HG03565 (cell line): Measurements from ENCODE around the gene ITPRID2.
"Not testable (repeated sequence)": the region's sequence is repeated elsewhere in the genome, so short reads cannot be mapped to it uniquely, and the experiment has no call there.

Source experiments
- ATAC-seq: cut with Tn5 transposase; IDR thresholded peaks from one replicate; pipeline ENCODE4 v1.9.1; 2021; ENCODE audit warnings: mild to moderate bottlenecking, moderate library complexity; ENCODE audit not compliant: unreplicated experiment

ITPRID2 gene

GRCh38 chr2:181915102-181915501 lies 23.6 kb downstream of the ITPRID2 start:
- no peak for ATAC-seq

GRCh38 chr2:181916726-181917718 lies 25.5 kb downstream of the ITPRID2 start:
- ATAC-seq, result no peak

- ATAC-seq, result no peak
Measured at GRCh38 chr2:181918188-181918587, 26.7 kb downstream of the ITPRID2 start.

- no peak for ATAC-seq
Measured at GRCh38 chr2:181923121-181923520, 31.6 kb downstream of the ITPRID2 start.

- no peak for ATAC-seq
Measured at GRCh38 chr2:181924336-181924735, 32.8 kb downstream of the ITPRID2 start.

- no peak for ATAC-seq
Measured at GRCh38 chr2:181934694-181935093, 43.2 kb downstream of the ITPRID2 start.

- ATAC-seq, result no peak
Measured at GRCh38 chr2:181937473-181937872, 45.9 kb downstream of the ITPRID2 start.

GRCh38 chr2:181943411-181944124 lies 52.0 kb downstream of the ITPRID2 start:
- no peak for ATAC-seq

- no peak for ATAC-seq
Measured at GRCh38 chr2:181944164-181944913, 52.8 kb downstream of the ITPRID2 start.

GRCh38 chr2:181944914-181945291 lies 53.4 kb downstream of the ITPRID2 start:
- no peak for ATAC-seq

GRCh38 chr2:181946444-181947127 lies 55.1 kb downstream of the ITPRID2 start:
- no peak for ATAC-seq

GRCh38 chr2:181947273-181947672 lies 55.7 kb downstream of the ITPRID2 start:
- ATAC-seq, result no peak

GRCh38 chr2:181948227-181948626 lies 56.7 kb downstream of the ITPRID2 start:
- no peak for ATAC-seq

GRCh38 chr2:181949047-181949446 lies 57.5 kb downstream of the ITPRID2 start:
- ATAC-seq, result no peak

GRCh38 chr2:181952404-181953226 lies 61.1 kb downstream of the ITPRID2 start:
- no peak for ATAC-seq

- ATAC-seq, result peak; percentile 85
Measured at GRCh38 chr2:181953881-181954537, 62.5 kb downstream of the ITPRID2 start.

- ATAC-seq, result no peak
Measured at GRCh38 chr2:181954538-181954883, 63.0 kb downstream of the ITPRID2 start.

GRCh38 chr2:181955010-181955409 lies 63.5 kb downstream of the ITPRID2 start:
- ATAC-seq, result no peak

- ATAC-seq, result not testable (repeated sequence)
Measured at GRCh38 chr2:181955866-181956265, 64.3 kb downstream of the ITPRID2 start.
